GM18861 (cell line): ENCODE results near the gene ITPKC.

Experiments used
- ATAC-seq: cut with Tn5 transposase; IDR thresholded peaks from one replicate; pipeline ENCODE4 v1.9.1; 2021; ENCODE audit not compliant: unreplicated experiment

Gene ITPKC

GRCh38 chr19:40716482-40717324, at the start of gene ITPKC, which contains the start of gene COQ8B:
Gene ITPKC, plus strand, starts transcription at chr19:40717112. Its CDS starts 24 bp downstream, at chr19:40717136.
Gene COQ8B, minus strand, starts transcription at chr19:40716886. Its CDS starts 2,254 bp downstream, at chr19:40714632.
- ATAC-seq, result peak; percentile 55

DNA sequence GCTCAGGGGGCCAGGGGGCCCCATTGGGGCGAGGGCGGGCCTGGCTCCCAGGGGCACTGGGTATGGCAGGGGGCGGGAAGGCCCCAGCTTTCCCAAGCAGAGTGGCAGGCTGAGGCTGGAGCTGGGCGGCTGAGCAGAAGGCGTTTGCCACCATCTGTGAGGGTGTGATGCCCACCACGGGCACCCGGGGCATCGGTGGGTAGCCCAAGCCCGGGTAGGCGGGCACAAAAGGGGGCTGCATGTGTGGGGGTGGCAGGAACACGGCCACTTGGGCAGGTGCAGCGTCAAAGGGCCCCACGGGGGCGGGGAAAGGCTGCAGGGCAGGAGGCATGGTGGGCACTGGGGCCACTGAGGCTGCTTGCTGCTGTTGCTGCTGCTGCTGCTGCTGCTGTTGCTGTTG, 49.3 kb upstream of the ITPKC start:
- no peak for ATAC-seq

DNA sequence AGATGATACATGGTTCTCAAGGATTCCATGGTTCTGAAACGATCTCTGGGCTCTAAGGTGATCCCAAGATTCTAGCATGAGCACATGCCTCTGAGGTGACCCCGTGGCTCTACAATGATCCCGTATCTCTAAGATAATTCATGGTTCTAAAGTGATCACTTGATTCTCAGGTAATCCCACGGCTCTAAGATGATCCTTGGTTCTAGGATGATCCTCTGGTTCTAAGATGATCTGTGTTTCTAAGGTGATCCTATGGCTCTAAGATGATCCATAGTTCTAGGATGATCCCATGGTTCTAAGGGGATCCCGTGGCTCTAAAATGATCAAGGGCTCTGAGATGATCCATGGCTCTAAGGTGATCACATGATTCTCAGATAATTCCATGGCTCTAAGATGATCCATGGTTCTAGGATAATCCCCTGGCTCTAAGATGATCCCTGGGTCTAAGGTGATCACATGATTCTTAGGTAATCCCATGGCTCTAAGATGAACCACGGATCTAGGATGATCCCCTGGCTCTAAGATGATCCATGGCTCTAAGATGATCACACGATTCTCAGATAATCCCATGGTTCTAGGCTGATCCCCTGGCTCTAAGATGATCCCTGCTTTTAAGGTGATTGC, 47.8 kb upstream of the ITPKC start:
- ATAC-seq, result no peak

GRCh38 chr19:40671404-40671803, 45.5 kb upstream of the ITPKC start:
- ATAC-seq, result no peak

- ATAC-seq, result no peak
Observed at GRCh38 chr19:40672038-40672437, 44.9 kb upstream of the ITPKC start.

- ATAC-seq, result no peak
Observed at GRCh38 chr19:40672573-40673299, 44.2 kb upstream of the ITPKC start.

- no peak for ATAC-seq
Observed at GRCh38 chr19:40673397-40673796, 43.5 kb upstream of the ITPKC start.

DNA sequence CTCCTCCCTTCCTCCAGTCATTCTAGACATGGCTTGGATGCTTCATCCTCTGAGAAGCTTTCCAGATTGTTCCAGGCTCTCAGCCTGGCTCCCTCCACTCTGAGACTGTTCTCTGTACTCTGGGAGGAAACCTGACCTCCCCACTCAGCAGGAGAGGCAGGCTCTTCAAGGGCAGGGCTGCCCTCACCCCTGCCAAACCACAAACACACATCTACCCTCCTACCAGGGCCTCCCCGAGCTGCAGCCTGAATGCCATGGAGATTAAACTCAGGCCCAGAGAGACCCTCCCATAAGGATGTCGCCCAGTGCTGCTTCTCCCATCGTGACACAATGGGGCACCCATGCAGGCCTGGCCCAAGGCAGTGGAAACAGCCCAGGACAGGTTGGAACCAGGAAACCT, 42.6 kb upstream of the ITPKC start:
- ATAC-seq, result no peak

- ATAC-seq, result no peak
Observed at GRCh38 chr19:40677156-40677555, 39.8 kb upstream of the ITPKC start.

DNA sequence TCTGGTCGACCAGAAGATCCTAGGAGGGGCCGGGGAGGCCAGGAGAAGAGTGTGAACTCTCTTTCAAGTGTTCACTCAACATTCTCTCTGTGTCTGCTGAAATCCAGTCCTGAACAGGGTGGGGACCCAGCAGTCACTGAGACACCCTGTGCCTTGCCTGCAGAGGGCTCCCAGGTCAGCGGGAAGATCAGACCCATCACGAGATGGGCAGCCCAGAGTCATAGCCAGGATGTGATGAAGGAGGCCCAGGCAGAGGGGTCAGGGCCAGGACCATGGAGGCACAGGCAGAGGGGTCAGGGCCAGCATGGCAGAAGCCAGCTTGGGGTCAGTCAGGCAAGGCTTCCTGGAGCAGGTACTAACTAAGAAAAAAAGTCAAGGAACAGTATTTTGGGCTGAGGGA, 35.9 kb upstream of the ITPKC start:
- no peak for ATAC-seq

DNA sequence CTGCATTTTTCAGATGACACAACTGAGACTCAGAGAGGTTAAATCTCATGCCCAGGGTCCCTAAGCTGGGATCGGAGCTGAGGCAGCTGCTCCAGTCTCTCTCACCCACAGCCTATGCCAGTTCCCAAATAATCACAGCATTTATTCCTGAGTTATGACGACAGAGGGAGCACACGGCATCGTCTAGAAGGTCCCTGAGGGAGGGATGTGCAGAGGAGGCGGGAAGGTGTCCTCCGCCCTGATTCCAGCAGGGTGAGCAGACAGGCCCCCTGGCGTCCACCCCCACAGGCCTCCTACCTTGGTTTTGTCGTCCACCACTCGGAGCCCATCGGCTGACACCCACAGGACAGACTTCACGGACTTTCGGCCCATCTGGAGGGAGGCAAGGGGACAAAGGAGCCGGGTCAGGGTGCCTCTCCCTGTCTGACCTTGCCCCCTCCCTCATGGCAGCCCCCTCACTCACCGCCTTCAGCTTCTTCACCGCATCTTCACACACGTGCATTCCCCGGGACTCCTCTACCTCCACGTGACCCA, 34.4 kb upstream of the ITPKC start:
- no peak for ATAC-seq

- ATAC-seq, result no peak
Observed at GRCh38 chr19:40683437-40683836, 33.5 kb upstream of the ITPKC start.

DNA sequence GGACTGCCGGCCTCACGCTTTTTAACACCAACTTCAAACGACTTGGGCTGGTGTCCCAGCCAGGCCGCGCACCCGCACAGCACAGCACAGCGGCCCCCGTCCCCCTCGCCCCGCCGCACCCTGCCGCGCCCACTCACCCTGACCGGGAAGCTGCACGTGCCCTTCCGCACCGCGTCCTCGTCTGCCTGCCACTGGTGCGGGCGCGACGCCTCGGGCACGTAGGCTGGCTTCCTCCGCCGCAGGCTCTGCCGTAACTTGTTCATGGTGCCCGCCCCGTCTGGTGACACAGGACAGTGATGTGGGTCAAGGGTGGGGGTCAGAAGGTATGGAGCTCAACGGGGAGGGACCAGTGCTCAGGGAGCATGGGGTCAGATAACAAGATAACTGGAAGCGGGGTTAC, 32.6 kb upstream of the ITPKC start:
- ATAC-seq, result no peak

DNA sequence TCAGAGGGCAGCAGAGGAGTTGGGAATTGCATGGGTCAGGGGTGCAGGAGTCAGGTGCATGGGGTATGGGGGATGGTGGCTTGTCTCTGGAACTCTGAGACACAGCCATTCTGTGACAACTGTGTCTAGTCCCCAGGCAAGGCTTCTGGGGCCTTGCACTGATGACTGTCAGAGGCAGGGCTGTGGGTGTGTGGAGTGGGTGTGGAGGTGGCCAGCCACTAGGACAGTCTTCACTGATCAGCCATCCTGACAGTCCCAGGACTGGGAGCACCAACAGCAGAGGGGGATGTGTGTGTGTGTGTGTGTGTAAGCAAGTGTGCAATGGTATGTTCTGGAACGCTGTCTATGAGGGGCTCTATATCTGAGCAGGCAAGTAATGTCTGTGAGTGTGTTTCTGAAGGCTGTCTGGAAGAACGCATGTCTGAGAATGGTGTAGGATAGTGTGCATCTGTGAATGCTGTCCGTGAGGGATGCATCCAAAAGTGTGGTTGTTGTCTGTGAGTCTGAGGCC, 31.8 kb upstream of the ITPKC start:
- ATAC-seq, result no peak

DNA sequence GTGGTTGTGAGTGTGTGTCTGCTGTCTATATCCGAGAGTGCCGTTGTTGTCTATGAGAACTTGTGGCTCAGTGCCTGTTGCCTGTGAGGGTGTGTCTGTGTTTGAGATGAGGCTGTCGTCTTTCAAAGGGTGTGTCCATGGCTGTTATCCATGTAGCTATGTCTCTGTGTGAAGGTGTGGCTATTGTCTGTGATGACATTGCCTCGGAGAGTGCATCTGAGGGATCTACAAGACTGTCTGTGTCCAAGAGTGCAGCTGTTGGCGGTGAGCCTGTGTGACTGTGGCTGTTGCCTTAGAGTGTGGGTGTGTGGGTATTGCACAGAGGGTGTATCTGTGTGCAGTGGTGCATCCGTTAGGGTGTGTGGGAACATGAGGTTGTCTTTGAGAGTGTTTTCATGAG, 31.3 kb upstream of the ITPKC start:
- no peak for ATAC-seq

DNA sequence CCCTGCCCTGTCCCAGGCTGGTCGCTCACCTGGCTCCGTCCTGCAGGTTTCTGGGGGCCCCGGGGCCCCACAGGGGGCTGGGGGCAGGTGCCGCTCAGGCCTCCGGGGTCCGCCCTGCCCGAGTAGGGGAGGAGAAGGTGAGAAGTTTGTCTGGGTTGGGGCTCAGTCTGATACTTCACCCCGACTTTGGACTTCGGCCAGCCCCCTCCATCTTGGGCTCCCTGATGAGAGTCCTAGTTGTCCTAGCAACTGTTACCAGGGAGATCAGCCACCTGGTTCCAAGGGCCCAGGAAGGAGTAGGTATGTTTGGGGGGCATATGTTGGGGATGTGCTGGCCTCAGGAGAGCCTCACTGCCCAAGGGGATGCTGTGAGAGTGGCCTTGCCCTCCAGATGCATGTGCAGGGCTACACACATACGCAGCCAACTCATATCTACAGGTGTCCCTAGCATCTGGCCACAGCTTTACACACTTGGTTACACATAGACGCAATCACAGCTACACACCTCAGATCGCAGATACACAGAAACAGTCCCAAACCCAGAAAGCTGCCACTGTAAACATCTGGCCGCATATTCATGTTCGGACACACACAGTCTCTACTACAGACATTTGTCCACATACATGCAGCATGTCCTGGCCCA, 29.9 kb upstream of the ITPKC start:
- no peak for ATAC-seq

- no peak for ATAC-seq
Observed at GRCh38 chr19:40687525-40688016, 29.3 kb upstream of the ITPKC start.

DNA sequence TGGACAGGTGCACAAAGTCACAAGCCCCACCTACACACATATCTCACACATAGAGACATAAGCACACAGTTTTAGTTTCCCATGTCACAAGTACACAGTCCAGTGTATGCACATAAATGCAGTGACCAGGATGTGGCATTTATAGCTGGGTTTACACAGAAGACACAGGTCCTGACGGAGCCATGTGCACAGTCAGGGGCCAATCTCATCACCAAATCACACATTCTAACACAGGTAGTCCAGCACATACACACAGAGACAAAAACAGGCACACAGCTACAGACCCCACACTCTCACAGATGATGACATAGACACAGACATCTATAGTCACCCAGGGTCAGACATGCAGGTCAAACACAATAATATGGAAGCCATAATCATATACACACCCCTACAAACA, 28.6 kb upstream of the ITPKC start:
- no peak for ATAC-seq

DNA sequence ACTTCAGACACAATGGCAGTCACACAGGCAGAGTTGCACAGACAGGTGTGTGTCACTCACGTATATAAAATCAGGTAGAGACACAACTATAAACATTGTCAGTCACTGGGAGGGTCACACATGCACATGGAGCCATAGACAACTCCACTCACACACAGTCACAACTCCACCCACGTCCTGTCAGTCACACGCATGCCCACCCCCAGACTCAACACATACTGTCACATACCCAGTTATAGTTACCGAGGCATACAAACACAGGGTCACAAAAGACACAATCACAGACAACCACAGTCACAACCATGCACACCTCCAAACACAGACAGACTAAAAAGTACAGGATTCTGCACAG, 27.9 kb upstream of the ITPKC start:
- no peak for ATAC-seq

- no peak for ATAC-seq
Observed at GRCh38 chr19:40689339-40690049, 27.4 kb upstream of the ITPKC start.
